K562 (cell line): ENCODE measurements around the gene IBA57. TPM values are rescaled to one million over a fixed set of nuclear protein-coding genes. Genes with fewer than 3 reads are reported as not detected.

Source experiments
- ATAC-seq: fragments of 200-7000 bp; cut with Tn5 transposase; 3 replicates; pipeline ENCODE4 v1.9.1; 2020; ENCODE audit warnings: moderate library complexity
- BruUV-seq: library from RNA; stranded (reverse); fragments of 400-500 nt; replicated peaks from 2 replicates; lab custom pipeline; 2021; lab: Mats Ljungman, UMichigan
- CTCF ChIA-PET: fragments of 300-600 bp; formaldehyde crosslinking; extraction: SDS; loops from one replicate; lab custom pipeline; 2021; ENCODE audit warnings: low intra/inter-chr PET ratio; lab: Yijun Ruan, JAX
- POLR2A ChIA-PET: fragments of 300-600, 350-650 bp; sonication (Branson Sonifier 250); formaldehyde crosslinking; extraction: SDS; loops from one replicate; lab custom pipeline; 2021; ENCODE audit warnings: antibody characterized with exemption, inconsistent platforms; lab: Yijun Ruan, JAX
- DNase-seq, 4 experiments: peaks; one replicate each; pipeline versions ENCODE4 v3.0.0 to v3.0.0-alpha.2; 2011 to 2018; ENCODE audit warnings: low spot score in 3 of 4, mixed read lengths in 3 of 4; ENCODE audit errors: extremely low read depth in 1 of 4
- FAIRE-seq: peaks from 2 replicates; lab custom pipeline; 2011; peaks lifted over from hg19 to GRCh38; lab: Jason Lieb, UNC
- H2AFZ ChIP-seq: 2 replicates; pipeline ENCODE4 v1.6.0; 2011; ENCODE audit warnings: low read depth, low read length, control low read depth, inconsistent platforms
- H3K27ac ChIP-seq: fragments of 200-600 bp; 3 replicates; pipeline ENCODE4 v1.8.0; 2011; ENCODE audit warnings: low read depth, mild to moderate bottlenecking, control low read depth, inconsistent platforms, low read length, moderate library complexity, mixed read lengths; ENCODE audit errors: extremely low read depth
- H3K27me3 ChIP-seq, 2 experiments: fragments of 300-600 bp in 1 of 2; 2 replicates in 1 of 2; 3 replicates in 1 of 2; pipeline versions ENCODE4 v1.6.0 to v1.8.0; 2011; ENCODE audit warnings: inconsistent platforms in 2 of 2, low read length in 2 of 2, mild to moderate bottlenecking in 1 of 2, mixed read lengths in 1 of 2, moderate library complexity in 1 of 2; ENCODE audit not compliant: control insufficient read depth in 2 of 2, insufficient read depth in 2 of 2
- H3K36me3 ChIP-seq: fragments of 300-600 bp; 3 replicates; pipeline ENCODE4 v1.8.0; 2011; ENCODE audit warnings: mild to moderate bottlenecking, low read length, inconsistent platforms; ENCODE audit not compliant: control insufficient read depth, insufficient read depth
- H3K4me1 ChIP-seq, 2 experiments: fragments of 200-600 bp in 1 of 2; replicated peaks in 1 of 2; 2 replicates in 1 of 2; 3 replicates in 1 of 2; pipeline versions ENCODE4 v1.5.1 to v1.8.0; 2011; ENCODE audit warnings: inconsistent platforms in 2 of 2, low read length in 2 of 2, mild to moderate bottlenecking in 1 of 2, mixed read lengths in 1 of 2, moderate library complexity in 1 of 2; ENCODE audit not compliant: control insufficient read depth in 2 of 2, insufficient read depth in 2 of 2
- H3K4me2 ChIP-seq: 2 replicates; pipeline ENCODE4 v1.6.1; 2011; ENCODE audit warnings: low read length, control low read depth, inconsistent platforms, mixed read lengths; ENCODE audit not compliant: insufficient read depth
- H3K4me3 ChIP-seq: fragments of 200-600 bp; sonication (generic), shearing (Covaris generic); 2 replicates; pipeline ENCODE4 v1.5.1; 2016; ENCODE audit warnings: control low read depth, inconsistent platforms
- H3K79me2 ChIP-seq: fragments of 200-600 bp; 3 replicates; pipeline ENCODE4 v1.8.0; 2011; ENCODE audit warnings: low read length, inconsistent platforms; ENCODE audit not compliant: control insufficient read depth, insufficient read depth
- H3K9ac ChIP-seq, 2 experiments: 2 replicates each; pipeline versions ENCODE4 v1.6.0 to v1.6.1; 2011; ENCODE audit warnings: low read depth in 2 of 2, low read length in 2 of 2, control low read depth in 1 of 2, inconsistent platforms in 1 of 2, mild to moderate bottlenecking in 1 of 2, mixed read lengths in 1 of 2; ENCODE audit not compliant: insufficient read depth in 1 of 2
- H3K9me1 ChIP-seq: one replicate; pipeline ENCODE4 v1.6.0; 2011; ENCODE audit warnings: inconsistent platforms, mild to moderate bottlenecking, low read length, moderate library complexity; ENCODE audit not compliant: control insufficient read depth, insufficient read depth
- H3K9me3 ChIP-seq: replicated peaks from 2 replicates; pipeline ENCODE4 v1.5.1; 2011; ENCODE audit warnings: low read depth, low read length, inconsistent platforms; ENCODE audit not compliant: control insufficient read depth, insufficient read depth
- H4K20me1 ChIP-seq: replicated peaks from 2 replicates; pipeline ENCODE4 v1.6.1; 2011; ENCODE audit warnings: low read length, inconsistent platforms, mixed read lengths; ENCODE audit not compliant: control insufficient read depth, insufficient read depth
- GATAD2A ChIP-seq: fragments of 450-650 bp; IDR thresholded peaks from 2 replicates; pipeline ENCODE4 v1.6.1; 2017
- HLTF ChIP-seq: fragments of 450-650 bp; IDR thresholded peaks from 2 replicates; pipeline ENCODE4 v1.6.1; 2016
- POLR2A ChIP-seq: fragments of 450-650 bp; conservative IDR thresholded peaks from 2 replicates; pipeline ENCODE4 v1.6.1; 2016
- SIN3B ChIP-seq: fragments of 450-650 bp; IDR thresholded peaks from 2 replicates; pipeline ENCODE4 v1.6.1; 2017; ENCODE audit warnings: low read depth, mild to moderate bottlenecking, moderate library complexity
- SMARCA4 ChIP-seq: fragments of 450-650 bp; IDR thresholded peaks from 2 replicates; pipeline ENCODE4 v1.6.1; 2016
- WGBS: fragments of 100-300 bp; shearing (Covaris generic); methylation state at CpG from one replicate; pipeline ENCODE4 v1.1.6; 2016; ENCODE audit warnings: low coverage, mixed read lengths; ENCODE audit not compliant: insufficient coverage; ENCODE audit errors: missing lambda C conversion rate; 5-methylcytosine and 5-hydroxymethylcytosine counted together
- in situ Hi-C: fragments of 300-500 bp; cut with MboI; formaldehyde crosslinking; loops from 4 replicates; pipeline ENCODE4 v1.15.0; 2018; ENCODE audit warnings: inconsistent platforms, mixed read lengths
- intact Hi-C: fragments of 100-400 bp; cut with micrococcal nuclease; formaldehyde crosslinking; loops from 2 replicates; pipeline ENCODE4 v1.14.2; 2022
- polyA plus RNA-seq, 8 experiments: library from polyadenylated mRNA; depleted of rRNA in 4 of 8; stranded (reverse) in 5 of 8; unstranded in 3 of 8; fragments of >200 nt; fragmentation: Nextera tagmentation in 2 of 8; fragmentation: Illumina TruSeq in 1 of 8; extraction: Ambion mirVana in 2 of 8; extraction: Trizol in 1 of 8; gene quantifications; 2 replicates each; pipeline versions ENCODE4 v1.2.1 to v1.2.3, GENCODE V29; 2011 to 2014; ENCODE audit warnings: inconsistent platforms in 1 of 8, missing spikeins in 1 of 8
- total RNA-seq, 7 experiments: library from RNA; depleted of rRNA in 6 of 7; stranded (reverse); fragments of >200 nt in 6 of 7; fragmentation: Illumina TruSeq in 2 of 7; extraction: Trizol in 2 of 7; gene quantifications; 2 replicates each; pipeline versions ENCODE4 v1.2.1 to v1.2.3, GENCODE V29; 2011 to 2021; ENCODE audit warnings: low replicate concordance in 1 of 7
- TF ChIP-seq, protein P1 (sequence below): sonication (generic); formaldehyde crosslinking; IDR thresholded peaks from 2 replicates; pipeline ENCODE4 v1.8.1; 2023; ENCODE audit warnings: mild to moderate bottlenecking, missing genetic modification reagents
- TF ChIP-seq, protein P2 (sequence below): IDR thresholded peaks from 2 replicates; pipeline ENCODE4 v1.6.1; 2012; ENCODE audit warnings: low read depth, low read length, improper control_type of control experiment, borderline replicate concordance
- TF ChIP-seq, protein P3 (sequence below), 2 experiments: IDR thresholded peaks; 2 replicates each; pipeline ENCODE4 v1.6.1; 2012; ENCODE audit warnings: improper control_type of control experiment in 2 of 2, low read depth in 2 of 2, low read length in 2 of 2, borderline replicate concordance in 1 of 2
- TF ChIP-seq, protein P4 (sequence below), 3 experiments: IDR thresholded peaks in 2 of 3; conservative IDR thresholded peaks in 1 of 3; 2 replicates each; pipeline ENCODE4 v1.5.1; 2011 to 2012; ENCODE audit warnings: low read length in 3 of 3, mild to moderate bottlenecking in 3 of 3, control low read depth in 2 of 3, improper control_type of control experiment in 1 of 3, inconsistent platforms in 1 of 3, low read depth in 1 of 3, mixed read lengths in 1 of 3, moderate library complexity in 1 of 3; ENCODE audit not compliant: insufficient read depth in 2 of 3
- TF ChIP-seq, protein P5 (sequence below): sonication (generic); formaldehyde crosslinking; IDR thresholded peaks from 2 replicates; pipeline ENCODE4 v1.5.0; 2020; ENCODE audit warnings: missing genetic modification reagents
- TF ChIP-seq, protein P6 (sequence below): fragments of 450-650 bp; conservative IDR thresholded peaks from 2 replicates; pipeline ENCODE4 v1.6.1; 2016; ENCODE audit warnings: missing genetic modification characterization, low read depth, mild to moderate bottlenecking, missing compliant biosample characterization, moderate library complexity

The IBA57 gene
- total and polyA plus RNA-seq, 9 of the 15 experiments (the other 6 are each of a cell fraction or from before 2014, with no cell fraction given): 0.77 to 15.5 (median 2.7) TPM

DNA sequence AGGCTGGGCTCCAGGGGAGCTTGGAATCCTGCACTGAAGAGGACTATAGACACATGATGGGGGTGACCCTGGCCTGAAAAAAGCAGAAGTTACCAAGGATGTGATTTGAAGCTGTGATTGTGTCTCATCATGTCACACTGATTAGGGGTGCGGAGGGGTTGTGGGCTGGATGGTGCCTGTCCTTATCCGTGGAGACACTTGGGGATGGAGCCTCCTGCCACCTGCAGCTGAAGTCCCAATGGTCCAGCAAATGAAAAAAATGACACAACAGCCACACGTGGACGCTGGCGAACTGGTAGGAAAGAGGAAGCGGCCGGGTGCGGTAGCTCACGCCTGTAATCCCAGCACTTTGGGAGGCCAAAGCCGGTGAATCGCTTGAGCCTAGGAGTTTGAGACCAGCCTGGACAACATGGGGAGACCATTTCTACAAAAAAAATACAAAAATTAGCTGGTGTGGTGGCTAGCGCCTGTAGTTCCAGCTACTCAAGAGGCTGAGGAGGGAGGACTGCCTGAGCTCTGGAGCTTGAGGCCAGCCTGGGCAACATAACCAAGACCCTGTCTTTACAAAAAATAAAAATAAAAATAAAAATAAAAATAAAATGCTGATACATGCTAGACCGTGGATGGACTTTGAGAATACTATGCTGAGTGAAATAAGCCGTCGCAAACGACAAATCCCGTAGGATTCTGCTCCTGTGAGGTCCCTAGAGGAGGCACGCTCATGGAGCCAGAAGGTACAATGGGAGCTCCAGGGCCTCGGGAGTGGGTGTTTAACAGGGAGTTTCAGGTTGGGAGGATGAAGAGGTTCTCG lies 838 bp upstream of the IBA57 start:
- ATAC-seq (peak; percentile 0; the same call in 2 of the 3 replicates), DNase-seq (peak in 2 of 4 experiments; percentile 59 to 81), FAIRE-seq (peak; percentile 88)
- peak overlapping the region; percentile 78 for H3K4me3 ChIP-seq
- 7% methylated on average over 20 of the region's 20 CpGs for WGBS
- ChIA-PET CTCF (interaction anchor here (1.0 kb wide), 1 partner anchor 24 kb away, joined by 4 read pairs; no protein-coding TSS in a partner anchor), POLR2A (interaction anchor here (0.6 to 5.8 kb wide), 15 partner anchors 8 to 1221 kb away, joined by 3 to 47 read pairs (median 5); partner anchors contain the start of gene GJC2)
- H3K27me3 ChIP-seq: no peaks in the 10 kb centered on the region
- in situ Hi-C loops: no loop called here
- H3K9me3 ChIP-seq: no peaks in the 10 kb centered on the region
- peaks cover 6% of the 10 kb centered on the region for H4K20me1 ChIP-seq
- peak overlapping the region; percentile 70 for H3K27ac ChIP-seq
- intact Hi-C loops: loop anchor here (1.0 kb wide), 1 partner anchor 19 kb away; no protein-coding TSS in a partner anchor
- peaks cover 12% of the 10 kb centered on the region for H3K9me1 ChIP-seq
- H3K4me2 ChIP-seq: peak overlapping the region; percentile 94
- H3K4me1 ChIP-seq: peaks cover 18 to 53% of the 10 kb centered on the region in 2 experiments
- peak overlapping the region; percentile 82 for H2AFZ ChIP-seq
- H3K9ac ChIP-seq: peak overlapping the region; percentile 67 to 85
- H3K36me3 ChIP-seq: no peaks in the 10 kb centered on the region
- H3K79me2 ChIP-seq: peaks cover 10% of the 10 kb centered on the region
- TSS peak; percentile 86 for BruUV-seq
- TF ChIP-seq, protein P1, sequence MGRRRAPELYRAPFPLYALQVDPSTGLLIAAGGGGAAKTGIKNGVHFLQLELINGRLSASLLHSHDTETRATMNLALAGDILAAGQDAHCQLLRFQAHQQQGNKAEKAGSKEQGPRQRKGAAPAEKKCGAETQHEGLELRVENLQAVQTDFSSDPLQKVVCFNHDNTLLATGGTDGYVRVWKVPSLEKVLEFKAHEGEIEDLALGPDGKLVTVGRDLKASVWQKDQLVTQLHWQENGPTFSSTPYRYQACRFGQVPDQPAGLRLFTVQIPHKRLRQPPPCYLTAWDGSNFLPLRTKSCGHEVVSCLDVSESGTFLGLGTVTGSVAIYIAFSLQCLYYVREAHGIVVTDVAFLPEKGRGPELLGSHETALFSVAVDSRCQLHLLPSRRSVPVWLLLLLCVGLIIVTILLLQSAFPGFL (CRISPR knock-in tag): no peak
- TF ChIP-seq, protein P2, sequence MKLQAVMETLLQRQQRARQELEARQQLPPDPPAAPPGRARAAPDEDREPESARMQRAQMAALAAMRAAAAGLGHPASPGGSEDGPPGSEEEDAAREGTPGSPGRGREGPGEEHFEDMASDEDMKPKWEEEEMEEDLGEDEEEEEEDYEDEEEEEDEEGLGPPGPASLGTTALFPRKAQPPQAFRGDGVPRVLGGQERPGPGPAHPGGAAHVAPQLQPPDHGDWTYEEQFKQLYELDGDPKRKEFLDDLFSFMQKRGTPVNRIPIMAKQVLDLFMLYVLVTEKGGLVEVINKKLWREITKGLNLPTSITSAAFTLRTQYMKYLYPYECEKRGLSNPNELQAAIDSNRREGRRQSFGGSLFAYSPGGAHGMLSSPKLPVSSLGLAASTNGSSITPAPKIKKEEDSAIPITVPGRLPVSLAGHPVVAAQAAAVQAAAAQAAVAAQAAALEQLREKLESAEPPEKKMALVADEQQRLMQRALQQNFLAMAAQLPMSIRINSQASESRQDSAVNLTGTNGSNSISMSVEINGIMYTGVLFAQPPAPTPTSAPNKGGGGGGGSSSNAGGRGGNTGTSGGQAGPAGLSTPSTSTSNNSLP: no peak
- TF ChIP-seq, protein P3, sequence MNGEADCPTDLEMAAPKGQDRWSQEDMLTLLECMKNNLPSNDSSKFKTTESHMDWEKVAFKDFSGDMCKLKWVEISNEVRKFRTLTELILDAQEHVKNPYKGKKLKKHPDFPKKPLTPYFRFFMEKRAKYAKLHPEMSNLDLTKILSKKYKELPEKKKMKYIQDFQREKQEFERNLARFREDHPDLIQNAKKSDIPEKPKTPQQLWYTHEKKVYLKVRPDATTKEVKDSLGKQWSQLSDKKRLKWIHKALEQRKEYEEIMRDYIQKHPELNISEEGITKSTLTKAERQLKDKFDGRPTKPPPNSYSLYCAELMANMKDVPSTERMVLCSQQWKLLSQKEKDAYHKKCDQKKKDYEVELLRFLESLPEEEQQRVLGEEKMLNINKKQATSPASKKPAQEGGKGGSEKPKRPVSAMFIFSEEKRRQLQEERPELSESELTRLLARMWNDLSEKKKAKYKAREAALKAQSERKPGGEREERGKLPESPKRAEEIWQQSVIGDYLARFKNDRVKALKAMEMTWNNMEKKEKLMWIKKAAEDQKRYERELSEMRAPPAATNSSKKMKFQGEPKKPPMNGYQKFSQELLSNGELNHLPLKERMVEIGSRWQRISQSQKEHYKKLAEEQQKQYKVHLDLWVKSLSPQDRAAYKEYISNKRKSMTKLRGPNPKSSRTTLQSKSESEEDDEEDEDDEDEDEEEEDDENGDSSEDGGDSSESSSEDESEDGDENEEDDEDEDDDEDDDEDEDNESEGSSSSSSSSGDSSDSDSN (IDR thresholded peaks at IDR 0.05; ENCODE audit: borderline replicate concordance in 1 of 2, low read depth in 2 of 2, low read length in 2 of 2): no peak
- TF ChIP-seq POLR2A (no peak; the same call in 1 of the 2 replicates), SMARCA4 (no peak; the same call in 1 of the 2 replicates), SIN3B (no peak), GATAD2A (no peak), HLTF (no peak)
- TF ChIP-seq, protein P4, sequence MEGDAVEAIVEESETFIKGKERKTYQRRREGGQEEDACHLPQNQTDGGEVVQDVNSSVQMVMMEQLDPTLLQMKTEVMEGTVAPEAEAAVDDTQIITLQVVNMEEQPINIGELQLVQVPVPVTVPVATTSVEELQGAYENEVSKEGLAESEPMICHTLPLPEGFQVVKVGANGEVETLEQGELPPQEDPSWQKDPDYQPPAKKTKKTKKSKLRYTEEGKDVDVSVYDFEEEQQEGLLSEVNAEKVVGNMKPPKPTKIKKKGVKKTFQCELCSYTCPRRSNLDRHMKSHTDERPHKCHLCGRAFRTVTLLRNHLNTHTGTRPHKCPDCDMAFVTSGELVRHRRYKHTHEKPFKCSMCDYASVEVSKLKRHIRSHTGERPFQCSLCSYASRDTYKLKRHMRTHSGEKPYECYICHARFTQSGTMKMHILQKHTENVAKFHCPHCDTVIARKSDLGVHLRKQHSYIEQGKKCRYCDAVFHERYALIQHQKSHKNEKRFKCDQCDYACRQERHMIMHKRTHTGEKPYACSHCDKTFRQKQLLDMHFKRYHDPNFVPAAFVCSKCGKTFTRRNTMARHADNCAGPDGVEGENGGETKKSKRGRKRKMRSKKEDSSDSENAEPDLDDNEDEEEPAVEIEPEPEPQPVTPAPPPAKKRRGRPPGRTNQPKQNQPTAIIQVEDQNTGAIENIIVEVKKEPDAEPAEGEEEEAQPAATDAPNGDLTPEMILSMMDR (IDR thresholded peaks at IDR 0.05 in 2 of 3, conservative IDR thresholded peaks at IDR 0.05 in 1 of 3; ENCODE audit: insufficient read depth in 2 of 3, low read depth in 1 of 3, low read length in 3 of 3): peak in 1 of 3 experiments; percentile 9; a peak in 1 of 6 replicates
- TF ChIP-seq, protein P5, sequence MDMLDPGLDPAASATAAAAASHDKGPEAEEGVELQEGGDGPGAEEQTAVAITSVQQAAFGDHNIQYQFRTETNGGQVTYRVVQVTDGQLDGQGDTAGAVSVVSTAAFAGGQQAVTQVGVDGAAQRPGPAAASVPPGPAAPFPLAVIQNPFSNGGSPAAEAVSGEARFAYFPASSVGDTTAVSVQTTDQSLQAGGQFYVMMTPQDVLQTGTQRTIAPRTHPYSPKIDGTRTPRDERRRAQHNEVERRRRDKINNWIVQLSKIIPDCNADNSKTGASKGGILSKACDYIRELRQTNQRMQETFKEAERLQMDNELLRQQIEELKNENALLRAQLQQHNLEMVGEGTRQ: no peak
- TF ChIP-seq, protein P6, sequence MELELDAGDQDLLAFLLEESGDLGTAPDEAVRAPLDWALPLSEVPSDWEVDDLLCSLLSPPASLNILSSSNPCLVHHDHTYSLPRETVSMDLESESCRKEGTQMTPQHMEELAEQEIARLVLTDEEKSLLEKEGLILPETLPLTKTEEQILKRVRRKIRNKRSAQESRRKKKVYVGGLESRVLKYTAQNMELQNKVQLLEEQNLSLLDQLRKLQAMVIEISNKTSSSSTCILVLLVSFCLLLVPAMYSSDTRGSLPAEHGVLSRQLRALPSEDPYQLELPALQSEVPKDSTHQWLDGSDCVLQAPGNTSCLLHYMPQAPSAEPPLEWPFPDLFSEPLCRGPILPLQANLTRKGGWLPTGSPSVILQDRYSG (tag): no peak
